Tibial nerve (tissue), 4 donors: ENCODE measurements around the gene TCEAL9. TPM values are rescaled to one million over a fixed set of nuclear protein-coding genes. Genes with fewer than 3 reads are reported as not detected.

ENCODE experiments used
- DNase-seq, 2 donors: peaks; one replicate each; pipeline ENCODE4 v3.0.0-alpha.2; 2019; ENCODE audit warnings: low spot score in 2 of 2
- H3K27ac ChIP-seq, 4 donors: fragments of 200-600 bp; sonication (generic) in 3 of 4; one replicate each; pipeline ENCODE4 v1.5.1; 2017 to 2019; ENCODE audit warnings: mild to moderate bottlenecking in 1 of 4
- H3K27me3 ChIP-seq, 2 donors: fragments of 200-600 bp; sonication (generic) in 1 of 2; one replicate each; pipeline versions ENCODE4 v1.5.1 to v1.6.0; 2017 to 2019
- H3K36me3 ChIP-seq, 3 donors: fragments of 200-600 bp; sonication (generic); one replicate each; pipeline ENCODE4 v1.5.1; 2018 to 2019
- H3K4me1 ChIP-seq, 4 donors: fragments of 200-600 bp; sonication (generic) in 3 of 4; one replicate each; pipeline ENCODE4 v1.5.1; 2017 to 2019
- H3K4me3 ChIP-seq, 4 donors: fragments of 200-600 bp; sonication (generic) in 3 of 4; one replicate each; pipeline ENCODE4 v1.5.1; 2017 to 2019; ENCODE audit warnings: mild to moderate bottlenecking in 1 of 4, moderate library complexity in 1 of 4
- H3K9me3 ChIP-seq, 4 donors: fragments of 200-600 bp; sonication (generic) in 3 of 4; one replicate each; pipeline ENCODE4 v1.5.1; 2017 to 2019
- CTCF ChIP-seq, 5 experiments: fragments of 200-600 bp in 3 of 5; fragments of 450-650 bp in 2 of 5; sonication (generic) in 3 of 5; IDR thresholded peaks; one replicate each; pipeline ENCODE4 v1.5.1; 2016 to 2019; ENCODE audit warnings: antibody characterized with exemption in 5 of 5, mild to moderate bottlenecking in 3 of 5, moderate library complexity in 2 of 5
- EP300 ChIP-seq, 2 donors: sonication (generic); formaldehyde crosslinking; IDR thresholded peaks; one replicate each; pipeline ENCODE4 v1.6.1; 2017; ENCODE audit warnings: antibody characterized with exemption in 2 of 2, mild to moderate bottlenecking in 1 of 2
- POLR2A ChIP-seq, 2 donors: fragments of 450-650 bp; IDR thresholded peaks; one replicate each; pipeline ENCODE4 v1.6.1; 2017; ENCODE audit warnings: antibody characterized with exemption in 2 of 2, mild to moderate bottlenecking in 2 of 2, moderate library complexity in 2 of 2
- WGBS, 2 donors: methylation state at CpG; one replicate each; pipeline ENCODE4 v1.1.5; 2018; 5-methylcytosine and 5-hydroxymethylcytosine counted together
- total RNA-seq, 4 donors: library from RNA; depleted of rRNA; stranded (reverse); fragments of >200 nt; gene quantifications; one replicate each; pipeline ENCODE4 v1.1.0, GENCODE V29; 2016

Gene TCEAL9
- total RNA-seq, 4 donors from 2014 or later, result 49.2 to 114 (median 55.4) TPM

- H3K9me3 ChIP-seq, result no peaks in the 10 kb centered on the region
- peak overlapping the region in 3 of 4 donors; percentile 54 to 79 (median 61) for H3K27ac ChIP-seq
- no peak for DNase-seq
- no peak for TF ChIP-seq EP300 (IDR thresholded peaks at IDR 0.05)
- no peak for TF ChIP-seq CTCF (IDR thresholded peaks at IDR 0.05)
- TF ChIP-seq POLR2A (IDR thresholded peaks at IDR 0.05), result no peak
- no peaks in the 10 kb centered on the region for H3K4me1 ChIP-seq
- H3K36me3 ChIP-seq, result no peaks in the 10 kb centered on the region
- H3K4me3 ChIP-seq, result peak overlapping the region; percentile 12 to 48 (median 24)
- 2 to 32% methylated on average over 20 to 21 of the region's 21 CpGs for WGBS, 2 donors
- peaks cover 0 to 23% of the 10 kb centered on the region in 2 donors for H3K27me3 ChIP-seq
Observed at GRCh38 chrX:103330681-103331288, 25.5 kb upstream of the TCEAL9 start.

GRCh38 chrX:103338663-103339062, 17.6 kb upstream of the TCEAL9 start:
- Histone ChIP-seq H3K9me3 (no peaks in the 10 kb centered on the region), H3K27ac (no peak overlapping the region), H3K27me3 (peaks cover 0 to 32% of the 10 kb centered on the region in 2 donors), H3K36me3 (no peaks in the 10 kb centered on the region), H3K4me3 (no peak overlapping the region), H3K4me1 (no peaks in the 10 kb centered on the region)
- WGBS, 2 donors, result 20 to 32% methylated on average over 1 to 3 of the region's 3 CpGs
- TF ChIP-seq EP300 (IDR thresholded peaks at IDR 0.05) (no peak), CTCF (IDR thresholded peaks at IDR 0.05) (no peak), POLR2A (IDR thresholded peaks at IDR 0.05) (no peak)
- no peak for DNase-seq

- Histone ChIP-seq H3K36me3 (no peaks in the 10 kb centered on the region), H3K9me3 (no peaks in the 10 kb centered on the region), H3K27me3 (peaks cover 0 to 48% of the 10 kb centered on the region in 2 donors), H3K27ac (no peak overlapping the region), H3K4me3 (no peak overlapping the region), H3K4me1 (no peaks in the 10 kb centered on the region)
- TF ChIP-seq CTCF (IDR thresholded peaks at IDR 0.05) (peak; percentile 50 to 65 (median 61)), EP300 (IDR thresholded peaks at IDR 0.05) (no peak), POLR2A (IDR thresholded peaks at IDR 0.05) (no peak)
- DNase-seq, result peak; percentile 17 to 72
- 0 to 16% methylated on average over 2 of the region's 2 CpGs for WGBS, 2 donors
Observed at GRCh38 chrX:103343105-103343504, 13.2 kb upstream of the TCEAL9 start.

GRCh38 chrX:103344606-103345005, 11.7 kb upstream of the TCEAL9 start:
- no peak for DNase-seq
- Histone ChIP-seq H3K27ac (no peak overlapping the region), H3K4me3 (no peak overlapping the region), H3K27me3 (peaks cover 0 to 53% of the 10 kb centered on the region in 2 donors), H3K36me3 (no peaks in the 10 kb centered on the region), H3K9me3 (no peaks in the 10 kb centered on the region), H3K4me1 (no peaks in the 10 kb centered on the region)
- 56 to 65% methylated on average over 2 of the region's 2 CpGs for WGBS, 2 donors
- TF ChIP-seq EP300 (IDR thresholded peaks at IDR 0.05) (no peak), CTCF (IDR thresholded peaks at IDR 0.05) (no peak), POLR2A (IDR thresholded peaks at IDR 0.05) (no peak)

- no peaks in the 10 kb centered on the region for H3K4me1 ChIP-seq
- no peaks in the 10 kb centered on the region for H3K36me3 ChIP-seq
- no peaks in the 10 kb centered on the region for H3K9me3 ChIP-seq
- peaks cover 0 to 49% of the 10 kb centered on the region in 2 donors for H3K27me3 ChIP-seq
- no peak for DNase-seq
- H3K4me3 ChIP-seq, result no peak overlapping the region
- TF ChIP-seq POLR2A (IDR thresholded peaks at IDR 0.05) (no peak), CTCF (IDR thresholded peaks at IDR 0.05) (no peak), EP300 (IDR thresholded peaks at IDR 0.05) (no peak)
- H3K27ac ChIP-seq, result no peak overlapping the region
- 42 to 50% methylated on average over 28 to 29 of the region's 29 CpGs for WGBS, 2 donors
Observed at GRCh38 chrX:103347682-103348397, 8.5 kb upstream of the TCEAL9 start.
